GM19452 (cell line): ENCODE measurements around the gene STRN4.

Source experiments
- ATAC-seq: cut with Tn5 transposase; IDR thresholded peaks from one replicate; pipeline ENCODE4 v1.9.1; 2021; ENCODE audit not compliant: unreplicated experiment

Gene STRN4

GRCh38 chr19:46674416-46675178, 71.7 kb downstream of the STRN4 start:
- ATAC-seq = no peak

- no peak for ATAC-seq
Observed at GRCh38 chr19:46670813-46671212, 75.4 kb downstream of the STRN4 start.
